Measurements from ENCODE around the gene FBXL17. TPM values are rescaled to one million over a fixed set of nuclear protein-coding genes. Genes with fewer than 3 reads are reported as not detected.

Gene FBXL17
- total and polyA plus RNA-seq, 2 donors (not counting 1 experiment from before 2014, with no cell fraction given), result 7.3 to 40.3 TPM

DNA sequence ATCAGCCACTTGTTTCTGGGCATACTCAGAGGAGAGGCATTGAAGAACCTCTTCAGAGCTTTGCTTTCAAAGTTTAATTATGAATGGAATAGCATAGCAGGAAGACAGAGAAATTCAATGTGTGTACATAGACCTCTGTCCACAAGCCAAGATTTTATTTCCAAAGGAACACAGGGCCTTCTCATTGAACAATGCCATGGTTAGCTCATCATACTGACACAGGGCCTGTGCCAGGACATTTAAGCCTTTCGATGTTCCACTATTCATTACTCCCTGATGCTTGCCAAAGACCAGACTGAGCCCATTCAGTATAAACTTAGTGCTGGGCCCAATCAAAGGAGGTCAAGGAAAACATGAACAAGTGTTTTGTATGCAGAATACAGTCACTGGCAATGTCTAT, 280.8 kb downstream of the FBXL17 start:
- H4K20me1 ChIP-seq (ENCODE audit: control insufficient read depth, insufficient read depth, low read length, poor library complexity, severe bottlenecking), result no peaks in the 10 kb centered on the region
- no peaks in the 10 kb centered on the region for H3K9me3 Mint-ChIP-seq (ENCODE audit: insufficient read depth)
- no peaks in the 10 kb centered on the region for H3K27me3 Mint-ChIP-seq
- H3K79me2 ChIP-seq (ENCODE audit: control insufficient read depth, insufficient read depth, low read length), result no peaks in the 10 kb centered on the region
- no peak for ATAC-seq (ENCODE audit: low read depth)
- no peak overlapping the region for H2AFZ ChIP-seq (ENCODE audit: insufficient read depth, low read depth, low read length, poor library complexity, severe bottlenecking)
- H3K27ac ChIP-seq (ENCODE audit: low read length in 2 of 2), result no peak overlapping the region
- no peaks in the 10 kb centered on the region for H3K4me1 ChIP-seq (ENCODE audit: control insufficient read depth in 2 of 2, insufficient read depth in 2 of 2, low read length in 2 of 2)
- DNase-seq, result no peak
- no peaks in the 10 kb centered on the region for H3K4me1 Mint-ChIP-seq
- no peak overlapping the region for H3K4me2 ChIP-seq (replicated peaks; ENCODE audit: low read depth, low read length, poor library complexity, severe bottlenecking)
- no peak overlapping the region for H3K4me3 ChIP-seq (ENCODE audit: control extremely low read depth in 1 of 5, extremely low read depth in 1 of 5, insufficient read depth in 1 of 5, low read depth in 2 of 5, low read length in 4 of 5)
- no peak overlapping the region for H3K27ac Mint-ChIP-seq
- ChIA-PET POLR2A (no interaction called here), CTCF (no interaction called here)
- no peak overlapping the region for H3K4me3 Mint-ChIP-seq
- H3K27me3 ChIP-seq (replicated peaks in 1 of 4; ENCODE audit: control extremely low read depth in 1 of 4, control insufficient read depth in 3 of 4, insufficient read depth in 4 of 4, low read length in 3 of 4), result no peaks in the 10 kb centered on the region
- intact Hi-C loops (cut with micrococcal nuclease), result no loop called here
- no peaks in the 10 kb centered on the region for H3K9me3 ChIP-seq (ENCODE audit: control extremely low read depth in 1 of 3, control insufficient read depth in 2 of 3, insufficient read depth in 1 of 3, low read length in 2 of 3)
- 100% methylated on average over 1 of the region's 1 CpG for WGBS (ENCODE audit: insufficient coverage)
- no peaks in the 10 kb centered on the region for H3K36me3 ChIP-seq (replicated peaks in 1 of 2; ENCODE audit: control extremely low read depth in 1 of 2, control insufficient read depth in 1 of 2, extremely low read depth in 1 of 2, insufficient read depth in 2 of 2, low read length in 1 of 2)
- no peak for TF ChIP-seq EZH2 (IDR thresholded peaks at IDR 0.05; ENCODE audit: borderline replicate concordance, insufficient read depth, low read depth, low read length, poor library complexity, severe bottlenecking)
- TF ChIP-seq CTCF (IDR thresholded peaks at IDR 0.05), result no peak
- H3K9ac ChIP-seq (ENCODE audit: low read length), result no peak overlapping the region

GRCh38 chr5:108094800-108095199, 287.1 kb downstream of the FBXL17 start:
- no peak overlapping the region for H3K9ac ChIP-seq (ENCODE audit: low read length)
- no peak overlapping the region for H3K4me3 Mint-ChIP-seq
- no peaks in the 10 kb centered on the region for H3K4me1 ChIP-seq (ENCODE audit: control insufficient read depth in 2 of 2, insufficient read depth in 2 of 2, low read length in 2 of 2)
- no peak overlapping the region for H3K27ac Mint-ChIP-seq
- H3K4me3 ChIP-seq (ENCODE audit: control extremely low read depth in 1 of 5, extremely low read depth in 1 of 5, insufficient read depth in 1 of 5, low read depth in 2 of 5, low read length in 4 of 5), result no peak overlapping the region
- H4K20me1 ChIP-seq (ENCODE audit: control insufficient read depth, insufficient read depth, low read length, poor library complexity, severe bottlenecking), result no peaks in the 10 kb centered on the region
- no peaks in the 10 kb centered on the region for H3K4me1 Mint-ChIP-seq
- TF ChIP-seq EZH2 (IDR thresholded peaks at IDR 0.05; ENCODE audit: borderline replicate concordance, insufficient read depth, low read depth, low read length, poor library complexity, severe bottlenecking), result no peak
- no peak for TF ChIP-seq CTCF (IDR thresholded peaks at IDR 0.05)
- no peaks in the 10 kb centered on the region for H3K9me3 ChIP-seq (ENCODE audit: control extremely low read depth in 1 of 3, control insufficient read depth in 2 of 3, insufficient read depth in 1 of 3, low read length in 2 of 3)
- no peak overlapping the region for H2AFZ ChIP-seq (ENCODE audit: insufficient read depth, low read depth, low read length, poor library complexity, severe bottlenecking)
- POLR2A ChIA-PET, result no interaction called here
- CTCF ChIA-PET, result no interaction called here
- no peak for DNase-seq
- ATAC-seq (ENCODE audit: low read depth), result no peak
- H3K9me3 Mint-ChIP-seq (ENCODE audit: insufficient read depth), result no peaks in the 10 kb centered on the region
- H3K27me3 ChIP-seq (replicated peaks in 1 of 4; ENCODE audit: control extremely low read depth in 1 of 4, control insufficient read depth in 3 of 4, insufficient read depth in 4 of 4, low read length in 3 of 4), result no peaks in the 10 kb centered on the region
- no peak overlapping the region for H3K4me2 ChIP-seq (replicated peaks; ENCODE audit: low read depth, low read length, poor library complexity, severe bottlenecking)
- no peaks in the 10 kb centered on the region for H3K27me3 Mint-ChIP-seq
- H3K79me2 ChIP-seq (ENCODE audit: control insufficient read depth, insufficient read depth, low read length), result no peaks in the 10 kb centered on the region
- WGBS (ENCODE audit: insufficient coverage), result no CpG with 5 or more reads among the region's 1 CpG
- no peaks in the 10 kb centered on the region for H3K36me3 ChIP-seq (replicated peaks in 1 of 2; ENCODE audit: control extremely low read depth in 1 of 2, control insufficient read depth in 1 of 2, extremely low read depth in 1 of 2, insufficient read depth in 2 of 2, low read length in 1 of 2)
- intact Hi-C loops (cut with micrococcal nuclease), result no loop called here
- H3K27ac ChIP-seq (ENCODE audit: low read length in 2 of 2), result no peak overlapping the region
